H7 (cell line): ENCODE measurements around the gene ENTHD1. TPM values are rescaled to one million over a fixed set of nuclear protein-coding genes. Genes with fewer than 3 reads are reported as not detected.

ENCODE experiments used
- total RNA-seq: library from RNA; depleted of rRNA; stranded (reverse); fragments of >200 nt; shearing (Covaris generic); gene quantifications from 2 replicates; pipeline ENCODE4 v1.2.3, GENCODE V29; 2014; rRNA removed

ENTHD1 gene
- total RNA-seq, 1 experiment from 2014 or later: not detected

Other genes starting within 250 kb of the ENTHD1 start
- gene GRAP2, start 7.3 kb upstream of the ENTHD1 start, total RNA-seq: 0.45 and 0.52 TPM in 2 replicates
- not detected in 2 replicates for gene TMA7B, start 66.6 kb upstream of the ENTHD1 start, total RNA-seq
- gene FAM83F, start 101.2 kb upstream of the ENTHD1 start, total RNA-seq: 28.1 and 34.4 TPM in 2 replicates